ENCODE measurements around the gene INPP5J. TPM values are rescaled to one million over a fixed set of nuclear protein-coding genes. Genes with fewer than 3 reads are reported as not detected.
"Not testable (repeated sequence)": the region's sequence is repeated elsewhere in the genome, so short reads cannot be mapped to it uniquely, and the experiment has no call there.

The INPP5J gene
- total and polyA plus RNA-seq, 8 donors = 2.1 to 4.1 (median 2.9) TPM

DNA sequence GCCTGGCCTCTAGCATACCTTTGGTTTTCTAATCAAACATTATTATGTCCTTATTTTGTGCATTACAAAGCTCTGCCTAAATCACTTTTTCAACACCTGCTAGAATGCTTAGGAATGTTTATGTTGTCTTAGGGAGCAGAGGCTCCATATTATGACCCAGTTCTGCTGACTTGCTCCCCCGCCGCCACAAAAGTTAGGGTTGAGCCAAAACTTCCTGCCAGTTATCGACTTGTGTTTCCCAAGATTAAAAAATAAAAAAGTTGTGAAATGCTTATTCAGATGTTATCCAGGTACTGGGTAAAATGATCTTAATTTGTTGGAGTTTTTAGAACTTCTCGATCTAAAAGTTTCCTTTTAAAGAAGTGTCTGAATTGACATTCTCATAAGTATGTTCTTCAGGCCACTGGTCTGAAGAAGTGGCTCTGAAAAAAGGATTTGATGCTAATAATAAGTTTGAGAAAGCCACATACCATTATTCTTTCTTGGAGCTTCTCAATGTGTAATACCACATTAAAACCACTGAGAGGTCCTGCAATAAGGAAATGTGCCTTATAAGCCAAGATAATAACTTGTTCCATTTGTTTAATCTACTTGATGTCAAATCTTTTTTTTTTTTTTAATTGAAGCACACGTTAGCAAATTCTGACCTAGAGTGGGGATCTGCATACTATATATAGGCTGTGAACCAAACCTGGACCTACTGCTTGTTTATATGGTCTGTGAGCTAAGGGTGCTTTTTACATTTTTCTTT is 39.4 kb downstream of the INPP5J start:
- H3K27me3 ChIP-seq = no peaks in the 10 kb centered on the region
- H3K4me1 ChIP-seq = peaks cover 16 to 32% of the 10 kb centered on the region in 2 donors
- no peaks in the 10 kb centered on the region for H3K9me3 ChIP-seq
- H3K4me3 ChIP-seq = peak overlapping the region in 1 of 2 donors; percentile 86
- H3K36me3 ChIP-seq = peaks cover 0 to 35% of the 10 kb centered on the region in 2 donors
- H3K27ac ChIP-seq = no peak overlapping the region
- DNase-seq (no peak), ATAC-seq (no peak)
- TF ChIP-seq, protein P1, sequence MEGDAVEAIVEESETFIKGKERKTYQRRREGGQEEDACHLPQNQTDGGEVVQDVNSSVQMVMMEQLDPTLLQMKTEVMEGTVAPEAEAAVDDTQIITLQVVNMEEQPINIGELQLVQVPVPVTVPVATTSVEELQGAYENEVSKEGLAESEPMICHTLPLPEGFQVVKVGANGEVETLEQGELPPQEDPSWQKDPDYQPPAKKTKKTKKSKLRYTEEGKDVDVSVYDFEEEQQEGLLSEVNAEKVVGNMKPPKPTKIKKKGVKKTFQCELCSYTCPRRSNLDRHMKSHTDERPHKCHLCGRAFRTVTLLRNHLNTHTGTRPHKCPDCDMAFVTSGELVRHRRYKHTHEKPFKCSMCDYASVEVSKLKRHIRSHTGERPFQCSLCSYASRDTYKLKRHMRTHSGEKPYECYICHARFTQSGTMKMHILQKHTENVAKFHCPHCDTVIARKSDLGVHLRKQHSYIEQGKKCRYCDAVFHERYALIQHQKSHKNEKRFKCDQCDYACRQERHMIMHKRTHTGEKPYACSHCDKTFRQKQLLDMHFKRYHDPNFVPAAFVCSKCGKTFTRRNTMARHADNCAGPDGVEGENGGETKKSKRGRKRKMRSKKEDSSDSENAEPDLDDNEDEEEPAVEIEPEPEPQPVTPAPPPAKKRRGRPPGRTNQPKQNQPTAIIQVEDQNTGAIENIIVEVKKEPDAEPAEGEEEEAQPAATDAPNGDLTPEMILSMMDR (IDR thresholded peaks at IDR 0.05) = no peak
- intact Hi-C loops (cut with DNase I) = no loop called here

GRCh38 chr22:31170971-31171370 is 48.2 kb downstream of the INPP5J start:
- ATAC-seq = no peak
- Histone ChIP-seq H3K4me1 (peaks cover 0 to 57% of the 10 kb centered on the region in 2 donors), H3K9me3 (no peaks in the 10 kb centered on the region), H3K4me3 (no peak overlapping the region), H3K27me3 (no peaks in the 10 kb centered on the region), H3K36me3 (peaks cover 0 to 14% of the 10 kb centered on the region in 2 donors), H3K27ac (no peak overlapping the region)
- DNase-seq = no peak
- TF ChIP-seq, protein P1 (IDR thresholded peaks at IDR 0.05) = no peak
- intact Hi-C loops (cut with DNase I) = no loop called here

DNA sequence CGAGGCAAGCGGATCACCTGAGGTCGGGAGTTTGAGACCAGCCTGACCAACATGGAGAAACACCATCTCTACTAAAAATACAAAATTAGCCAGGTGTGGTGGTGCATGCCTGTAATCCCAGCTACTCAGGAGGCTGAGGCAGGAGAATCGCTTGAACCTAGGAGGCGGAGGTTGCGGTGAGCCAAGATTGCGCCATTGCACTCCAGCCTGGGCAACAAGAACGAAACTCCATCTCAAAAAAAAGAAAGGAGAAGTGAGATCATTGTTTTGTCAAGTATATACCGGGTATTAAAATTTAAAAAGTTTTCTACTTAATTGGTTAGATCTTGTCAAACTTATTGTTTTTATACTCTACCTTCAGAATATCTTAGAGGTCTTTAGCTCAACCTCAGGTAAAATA is 49.0 kb downstream of the INPP5J start:
- H3K27me3 ChIP-seq; H3K9me3 ChIP-seq; DNase-seq; intact Hi-C loops (cut with DNase I); H3K4me3 ChIP-seq; ATAC-seq: not testable (repeated sequence)
- H3K36me3 ChIP-seq = peaks cover 0 to 16% of the 10 kb centered on the region in 2 donors
- H3K27ac ChIP-seq = peak overlapping the region in 1 of 2 donors; percentile 69
- H3K4me1 ChIP-seq = peaks cover 0 to 57% of the 10 kb centered on the region in 2 donors

GRCh38 chr22:31173386-31174145 is 50.8 kb downstream of the INPP5J start:
- DNase-seq (no peak), ATAC-seq (peak; percentile 57)
- TF ChIP-seq, protein P1 (IDR thresholded peaks at IDR 0.05) = no peak
- H3K9me3 ChIP-seq = no peaks in the 10 kb centered on the region
- no peaks in the 10 kb centered on the region for H3K27me3 ChIP-seq
- H3K36me3 ChIP-seq = peaks cover 0 to 15% of the 10 kb centered on the region in 2 donors
- intact Hi-C loops (cut with DNase I) = no loop called here
- H3K4me3 ChIP-seq = no peak overlapping the region
- H3K27ac ChIP-seq = no peak overlapping the region
- peaks cover 0 to 45% of the 10 kb centered on the region in 2 donors for H3K4me1 ChIP-seq

DNA sequence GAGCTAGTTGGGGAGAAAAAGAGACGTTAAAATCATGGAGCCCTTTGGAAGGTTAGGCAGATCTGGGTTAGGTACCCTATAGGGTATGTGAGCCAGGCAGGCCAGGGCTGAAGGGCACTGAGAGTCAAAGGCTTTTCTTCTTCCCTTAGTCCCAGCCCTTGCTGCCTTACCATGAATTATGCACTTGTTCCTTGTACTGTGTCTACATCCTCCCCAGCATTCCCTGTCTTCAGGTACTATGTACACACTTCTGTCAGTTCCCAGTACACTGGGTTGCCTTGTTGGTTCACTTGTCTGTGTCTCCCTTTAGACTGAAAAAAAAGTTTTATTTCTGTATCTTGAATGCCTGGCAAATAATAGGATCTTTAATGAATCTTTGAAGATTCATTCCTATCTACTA is 54.2 kb downstream of the INPP5J start:
- Histone ChIP-seq H3K27ac (no peak overlapping the region), H3K36me3 (peaks cover 0 to 20% of the 10 kb centered on the region in 2 donors), H3K27me3 (no peaks in the 10 kb centered on the region), H3K4me3 (no peak overlapping the region), H3K4me1 (peaks cover 0 to 21% of the 10 kb centered on the region in 2 donors), H3K9me3 (peaks cover 0 to 1% of the 10 kb centered on the region in 2 donors)
- peak; percentile 57 for ATAC-seq
- TF ChIP-seq, protein P1 (IDR thresholded peaks at IDR 0.05) = no peak
- DNase-seq = no peak
- intact Hi-C loops (cut with DNase I) = no loop called here

Data from left lung (tissue), 10 donors.